Putamen (tissue), 1 donor: ENCODE data around the gene ITGA2B.
"Not testable (repeated sequence)": the region's sequence is repeated elsewhere in the genome, so short reads cannot be mapped to it uniquely, and the experiment has no call there.

Experiments
- DNase-seq: peaks from one replicate; pipeline ENCODE4 v3.0.0-alpha.2; 2016; ENCODE audit warnings: low spot score

Gene ITGA2B

DNA sequence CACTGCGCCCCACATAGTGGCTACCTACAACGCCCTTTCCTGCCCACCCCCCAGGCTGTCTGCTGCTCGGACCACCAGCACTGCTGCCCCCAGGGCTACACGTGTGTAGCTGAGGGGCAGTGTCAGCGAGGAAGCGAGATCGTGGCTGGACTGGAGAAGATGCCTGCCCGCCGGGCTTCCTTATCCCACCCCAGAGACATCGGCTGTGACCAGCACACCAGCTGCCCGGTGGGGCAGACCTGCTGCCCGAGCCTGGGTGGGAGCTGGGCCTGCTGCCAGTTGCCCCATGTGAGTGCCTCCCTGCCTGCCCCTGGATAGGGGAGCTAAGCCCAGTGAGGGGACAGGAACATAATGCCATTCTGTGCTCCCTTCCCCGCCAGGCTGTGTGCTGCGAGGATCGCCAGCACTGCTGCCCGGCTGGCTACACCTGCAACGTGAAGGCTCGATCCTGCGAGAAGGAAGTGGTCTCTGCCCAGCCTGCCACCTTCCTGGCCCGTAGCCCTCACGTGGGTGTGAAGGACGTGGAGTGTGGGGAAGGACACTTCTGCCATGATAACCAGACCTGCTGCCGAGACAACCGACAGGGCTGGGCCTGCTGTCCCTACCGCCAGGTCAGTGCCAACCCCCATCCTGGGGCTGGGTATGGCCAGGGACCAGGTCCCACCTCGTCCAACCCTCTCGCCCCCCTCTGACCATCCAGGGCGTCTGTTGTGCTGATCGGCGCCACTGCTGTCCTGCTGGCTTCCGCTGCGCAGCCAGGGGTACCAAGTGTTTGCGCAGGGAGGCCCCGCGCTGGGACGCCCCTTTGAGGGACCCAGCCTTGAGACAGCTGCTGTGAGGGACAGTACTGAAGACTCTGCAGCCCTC, 37.3 kb downstream of the ITGA2B start:
- DNase-seq: no peak

DNA sequence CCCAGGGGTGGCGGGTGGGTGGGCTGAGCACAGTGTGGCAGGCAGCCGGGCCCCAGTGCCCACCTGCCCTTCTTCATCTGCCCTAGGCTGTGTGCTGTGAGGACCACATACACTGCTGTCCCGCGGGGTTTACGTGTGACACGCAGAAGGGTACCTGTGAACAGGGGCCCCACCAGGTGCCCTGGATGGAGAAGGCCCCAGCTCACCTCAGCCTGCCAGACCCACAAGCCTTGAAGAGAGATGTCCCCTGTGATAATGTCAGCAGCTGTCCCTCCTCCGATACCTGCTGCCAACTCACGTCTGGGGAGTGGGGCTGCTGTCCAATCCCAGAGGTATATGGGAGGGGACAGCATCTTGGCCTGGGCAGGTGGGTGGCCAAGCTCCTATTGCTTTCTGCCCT, 38.0 kb downstream of the ITGA2B start:
- DNase-seq: no peak

DNA sequence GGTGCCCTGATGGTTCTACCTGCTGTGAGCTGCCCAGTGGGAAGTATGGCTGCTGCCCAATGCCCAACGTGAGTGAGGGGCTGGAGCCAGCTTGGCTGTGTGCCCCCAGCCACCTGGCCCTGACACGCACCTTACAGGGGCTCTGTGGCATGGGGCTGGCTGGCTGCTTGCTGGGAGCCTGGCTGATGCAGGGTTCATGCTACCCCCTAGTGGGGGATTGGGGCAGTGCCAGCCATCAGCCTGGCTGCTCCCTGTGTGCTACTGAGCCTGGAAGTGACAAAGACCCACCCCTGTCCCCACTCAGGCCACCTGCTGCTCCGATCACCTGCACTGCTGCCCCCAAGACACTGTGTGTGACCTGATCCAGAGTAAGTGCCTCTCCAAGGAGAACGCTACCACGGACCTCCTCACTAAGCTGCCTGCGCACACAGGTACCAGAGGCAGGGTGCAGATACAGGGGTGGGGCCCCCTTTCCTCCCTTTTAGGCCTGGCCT, 38.7 kb downstream of the ITGA2B start:
- no peak for DNase-seq

GRCh38 chr17:44349553-44350070, 39.8 kb downstream of the ITGA2B start:
- no peak for DNase-seq

DNA sequence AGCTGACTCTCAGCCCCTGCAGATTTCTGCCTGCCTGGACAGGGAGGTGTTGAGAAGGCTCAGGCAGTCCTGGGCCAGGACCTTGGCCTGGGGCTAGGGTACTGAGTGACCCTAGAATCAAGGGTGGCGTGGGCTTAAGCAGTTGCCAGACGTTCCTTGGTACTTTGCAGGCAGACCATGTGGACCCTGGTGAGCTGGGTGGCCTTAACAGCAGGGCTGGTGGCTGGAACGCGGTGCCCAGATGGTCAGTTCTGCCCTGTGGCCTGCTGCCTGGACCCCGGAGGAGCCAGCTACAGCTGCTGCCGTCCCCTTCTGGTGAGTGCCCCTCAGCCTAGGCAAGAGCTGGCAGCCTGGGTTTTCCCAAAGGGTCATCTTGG, 40.5 kb downstream of the ITGA2B start:
- no peak for DNase-seq

- DNase-seq: peak; percentile 50
Observed at GRCh38 chr17:44348234-44348987, 41.0 kb downstream of the ITGA2B start.

- DNase-seq: not testable (repeated sequence)
Observed at GRCh38 chr17:44347206-44348055, 42.0 kb downstream of the ITGA2B start.

GRCh38 chr17:44346064-44346844, 43.2 kb downstream of the ITGA2B start:
- no peak for DNase-seq

- peak; percentile 74 for DNase-seq
Observed at GRCh38 chr17:44345454-44346026, 43.9 kb downstream of the ITGA2B start.

GRCh38 chr17:44344939-44345453, 44.5 kb downstream of the ITGA2B start, which contains the start of gene GRN:
GRN (plus strand) TSS chr17:44345302; CDS start chr17:44349165, 3,863 bp downstream.
- DNase-seq: peak; percentile 99

- no peak for DNase-seq
Observed at GRCh38 chr17:44343510-44344209, 45.8 kb downstream of the ITGA2B start.

GRCh38 chr17:44340553-44340952, 48.9 kb downstream of the ITGA2B start:
- DNase-seq: not testable (repeated sequence)

DNA sequence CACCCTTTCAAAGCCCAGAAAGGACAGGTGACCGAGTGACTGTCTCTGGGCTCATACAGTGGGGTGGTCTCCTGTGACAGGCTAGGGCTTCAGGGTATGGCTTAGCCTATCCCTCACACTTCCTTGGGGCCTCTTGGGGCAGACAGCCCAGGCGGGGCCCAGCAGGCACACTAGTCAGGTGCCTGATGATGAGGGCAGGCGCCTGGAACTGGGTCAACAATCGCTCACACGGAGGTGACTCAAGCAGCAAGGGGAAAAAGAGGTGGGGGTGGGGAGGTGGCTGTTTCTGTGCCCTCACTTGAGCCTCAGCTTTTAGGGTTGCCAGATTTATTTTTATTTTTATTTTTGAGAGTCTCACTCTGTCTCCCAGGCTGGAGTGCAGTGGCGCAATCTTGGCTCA, 50.7 kb downstream of the ITGA2B start:
- no peak for DNase-seq

DNA sequence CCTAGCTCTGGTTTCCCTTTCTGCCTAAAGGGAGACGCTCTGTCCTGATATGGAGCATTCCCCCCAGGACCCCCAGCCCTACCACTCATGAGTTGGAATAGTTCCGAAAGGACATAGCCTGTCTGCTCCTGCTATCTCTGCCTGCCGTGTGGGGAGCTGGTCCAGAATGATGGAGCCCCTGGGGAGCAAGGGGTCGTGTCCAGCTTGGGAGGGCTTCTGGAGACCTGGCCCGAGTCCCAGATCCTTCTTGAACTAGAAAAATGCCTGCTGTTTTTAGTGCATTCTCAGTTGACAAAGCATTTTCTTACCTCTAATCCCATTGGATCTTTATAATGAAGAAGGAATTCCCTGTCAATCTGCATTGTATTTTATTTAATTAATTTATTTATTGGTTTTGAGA, 53.5 kb downstream of the ITGA2B start:
- DNase-seq: no peak

DNA sequence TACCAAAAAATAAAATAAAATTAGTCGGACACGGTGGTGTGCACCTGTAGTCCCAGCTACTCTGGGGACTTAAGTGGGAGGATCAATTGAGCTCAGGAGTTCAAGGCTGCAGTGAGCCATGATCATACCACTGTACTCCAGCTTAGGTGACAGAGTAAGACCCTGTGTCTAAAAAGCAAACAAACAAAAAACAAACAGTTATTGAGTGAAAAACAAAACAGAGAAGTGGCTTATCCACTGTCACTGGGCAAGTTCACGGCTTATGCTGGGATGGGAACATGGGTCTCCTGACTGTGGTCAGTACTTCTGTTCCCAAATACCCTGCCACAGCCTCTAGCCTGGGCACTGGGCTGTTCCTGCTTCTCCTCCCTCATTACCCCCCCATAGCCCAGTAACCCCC, 53.9 kb downstream of the ITGA2B start:
- DNase-seq: no peak

GRCh38 chr17:44334727-44335126, 54.7 kb downstream of the ITGA2B start:
- no peak for DNase-seq

DNA sequence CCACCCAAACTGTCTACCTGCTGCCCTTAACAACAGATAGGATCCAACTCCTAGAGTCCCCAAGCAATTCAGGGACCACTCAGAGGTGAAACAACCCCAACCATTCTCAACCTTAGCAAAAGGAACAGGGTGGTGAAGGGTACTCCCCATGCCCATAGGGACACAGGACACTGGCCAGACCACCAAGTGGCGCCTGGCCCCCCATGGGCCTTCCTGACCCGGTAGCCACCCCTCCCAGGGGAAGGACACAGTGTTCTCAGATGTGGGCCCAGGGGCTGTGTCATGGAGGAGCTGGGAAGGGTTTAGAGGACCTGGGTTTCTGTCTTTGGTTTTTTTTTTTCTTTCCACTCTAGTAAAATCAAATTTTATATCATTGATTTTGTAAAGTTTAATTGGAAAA, 55.1 kb downstream of the ITGA2B start:
- no peak for DNase-seq

- DNase-seq: no peak
Observed at GRCh38 chr17:44333371-44333770, 56.1 kb downstream of the ITGA2B start.

- DNase-seq: peak; percentile 70
Observed at GRCh38 chr17:44331249-44331760, 58.1 kb downstream of the ITGA2B start.
